HUDEP-2 (cell line): ENCODE data around the gene RNF181.
"Not testable (repeated sequence)": the region's sequence is repeated elsewhere in the genome, so short reads cannot be mapped to it uniquely, and the experiment has no call there.

ENCODE experiments used
- DNase-seq, 76 experiments: peaks; one replicate each; lab custom pipeline; 2025; ENCODE audit not compliant: unreplicated experiment in 76 of 76; lab: John Stamatoyannopoulos, UW

The RNF181 gene

GRCh38 chr2:85611705-85612587 is 16.4 kb downstream of the RNF181 start, which contains the start of gene C2orf68:
Gene C2orf68, minus strand, starts transcription at chr2:85612066. Its CDS starts 82 bp downstream, at chr2:85611984.
- DNase-seq = peak in 74 of 76 experiments; percentile 32 to 90 (median 76)

- DNase-seq = no peak
Observed at GRCh38 chr2:85613717-85614515, 18.4 kb downstream of the RNF181 start.

GRCh38 chr2:85614757-85615156 is 19.2 kb downstream of the RNF181 start:
- DNase-seq = not testable (repeated sequence)

GRCh38 chr2:85615413-85615728 is 19.8 kb downstream of the RNF181 start:
- DNase-seq = no peak

- DNase-seq = not testable (repeated sequence)
Observed at GRCh38 chr2:85617723-85618122, 22.2 kb downstream of the RNF181 start.

- no peak for DNase-seq
Observed at GRCh38 chr2:85619617-85620016, 24.1 kb downstream of the RNF181 start.

GRCh38 chr2:85621338-85621737 is 25.8 kb downstream of the RNF181 start:
- DNase-seq = no peak

- peak in 4 of 76 experiments; percentile 8 to 36 (median 18) for DNase-seq
Observed at GRCh38 chr2:85623991-85624390, 28.4 kb downstream of the RNF181 start.

GRCh38 chr2:85628658-85629057 is 33.1 kb downstream of the RNF181 start:
- DNase-seq = no peak

- DNase-seq = no peak
Observed at GRCh38 chr2:85631316-85631715, 35.8 kb downstream of the RNF181 start.

- no peak for DNase-seq
Observed at GRCh38 chr2:85635011-85635410, 39.5 kb downstream of the RNF181 start.

- no peak for DNase-seq
Observed at GRCh38 chr2:85635636-85636035, 40.1 kb downstream of the RNF181 start.

- DNase-seq = no peak
Observed at GRCh38 chr2:85642725-85643124, 47.2 kb downstream of the RNF181 start.

- no peak for DNase-seq
Observed at GRCh38 chr2:85644909-85645308, 49.4 kb downstream of the RNF181 start.

- no peak for DNase-seq
Observed at GRCh38 chr2:85646166-85646565, 50.6 kb downstream of the RNF181 start.
